Calu3 (cell line): ENCODE measurements around the gene PIAS1. TPM values are rescaled to one million over a fixed set of nuclear protein-coding genes. Genes with fewer than 3 reads are reported as not detected.

ENCODE experiments used
- BruUV-seq: library from RNA; stranded (reverse); fragments of 400-500 nt; replicated peaks from 2 replicates; lab custom pipeline; 2021; lab: Mats Ljungman, UMichigan
- CTCF ChIA-PET: fragments of 300-600 bp; sonication (Branson Sonifier 250); formaldehyde crosslinking; loops from one replicate; lab custom pipeline; 2022; ENCODE audit warnings: antibody characterized with exemption; lab: Charles Lee
- DNase-seq: peaks from one replicate; pipeline ENCODE4 v3.0.0; 2022
- H3K27ac Mint-ChIP-seq: one replicate; pipeline ENCODE4 v1.8.0; 2022; ENCODE audit warnings: mixed read lengths; ENCODE audit not compliant: unreplicated experiment
- H3K27me3 Mint-ChIP-seq: one replicate; pipeline ENCODE4 v1.8.0; 2022; ENCODE audit warnings: mixed read lengths; ENCODE audit not compliant: unreplicated experiment
- H3K36me3 Mint-ChIP-seq: one replicate; pipeline ENCODE4 v1.8.0; 2022; ENCODE audit warnings: mild to moderate bottlenecking, moderate library complexity, mixed read lengths; ENCODE audit not compliant: insufficient read depth, unreplicated experiment
- H3K4me1 Mint-ChIP-seq: one replicate; pipeline ENCODE4 v1.8.0; 2022; ENCODE audit warnings: mild to moderate bottlenecking, low read depth, mixed read lengths; ENCODE audit not compliant: unreplicated experiment
- H3K4me3 Mint-ChIP-seq: one replicate; pipeline ENCODE4 v1.8.0; 2022; ENCODE audit warnings: mild to moderate bottlenecking, low read depth, moderate library complexity, mixed read lengths; ENCODE audit not compliant: unreplicated experiment
- H3K9me3 Mint-ChIP-seq: one replicate; pipeline ENCODE4 v1.8.0; 2022; ENCODE audit warnings: low read depth, mixed read lengths; ENCODE audit not compliant: unreplicated experiment
- intact Hi-C: fragments of 100-400 bp; cut with micrococcal nuclease; formaldehyde crosslinking; loops from one replicate; pipeline ENCODE4 v1.10.0; 2022; ENCODE audit not compliant: unreplicated experiment
- total RNA-seq: library from RNA; stranded (reverse); gene quantifications from 2 replicates; pipeline ENCODE4 v1.2.3, GENCODE V29; 2022
- TF ChIP-seq, protein P1 (sequence below): fragments of 200-600 bp; IDR thresholded peaks from one replicate; pipeline ENCODE4 v1.8.0; 2022; ENCODE audit warnings: antibody characterized with exemption; ENCODE audit not compliant: unreplicated experiment

PIAS1 gene
- total RNA-seq, 1 experiment from 2014 or later: 51.7 TPM

DNA sequence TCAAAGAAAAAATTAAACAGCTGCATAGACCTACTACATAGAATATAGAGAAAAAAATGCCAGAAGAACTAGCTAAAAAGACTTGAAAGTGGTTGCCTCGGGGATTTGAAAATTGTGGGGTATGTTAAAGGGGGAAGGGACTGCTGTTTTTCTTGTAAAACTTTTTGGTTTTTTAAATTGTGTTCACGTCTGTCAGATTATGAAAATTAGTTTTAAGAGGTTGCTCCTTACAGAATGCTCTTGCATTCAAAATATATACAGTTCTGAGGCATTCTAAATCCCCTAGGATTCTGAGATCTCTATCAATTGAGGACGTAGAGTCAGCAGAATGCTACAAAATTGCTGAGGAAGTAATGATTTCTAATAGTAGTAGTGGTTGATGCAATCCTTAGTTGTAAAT is 28.6 kb downstream of the PIAS1 start:
- CTCF ChIA-PET: interaction anchor here (0.8 kb wide), 1 partner anchor 44 kb away, joined by 4 read pairs; no protein-coding TSS in a partner anchor
- DNase-seq: no peak
- H3K27ac Mint-ChIP-seq: no peak overlapping the region
- H3K9me3 Mint-ChIP-seq: no peaks in the 10 kb centered on the region
- no peak overlapping the region for H3K4me3 Mint-ChIP-seq
- intact Hi-C loops: no loop called here
- H3K27me3 Mint-ChIP-seq: no peaks in the 10 kb centered on the region
- peaks cover 29% of the 10 kb centered on the region for H3K4me1 Mint-ChIP-seq
- BruUV-seq: no TSS peak
- TF ChIP-seq, protein P1, sequence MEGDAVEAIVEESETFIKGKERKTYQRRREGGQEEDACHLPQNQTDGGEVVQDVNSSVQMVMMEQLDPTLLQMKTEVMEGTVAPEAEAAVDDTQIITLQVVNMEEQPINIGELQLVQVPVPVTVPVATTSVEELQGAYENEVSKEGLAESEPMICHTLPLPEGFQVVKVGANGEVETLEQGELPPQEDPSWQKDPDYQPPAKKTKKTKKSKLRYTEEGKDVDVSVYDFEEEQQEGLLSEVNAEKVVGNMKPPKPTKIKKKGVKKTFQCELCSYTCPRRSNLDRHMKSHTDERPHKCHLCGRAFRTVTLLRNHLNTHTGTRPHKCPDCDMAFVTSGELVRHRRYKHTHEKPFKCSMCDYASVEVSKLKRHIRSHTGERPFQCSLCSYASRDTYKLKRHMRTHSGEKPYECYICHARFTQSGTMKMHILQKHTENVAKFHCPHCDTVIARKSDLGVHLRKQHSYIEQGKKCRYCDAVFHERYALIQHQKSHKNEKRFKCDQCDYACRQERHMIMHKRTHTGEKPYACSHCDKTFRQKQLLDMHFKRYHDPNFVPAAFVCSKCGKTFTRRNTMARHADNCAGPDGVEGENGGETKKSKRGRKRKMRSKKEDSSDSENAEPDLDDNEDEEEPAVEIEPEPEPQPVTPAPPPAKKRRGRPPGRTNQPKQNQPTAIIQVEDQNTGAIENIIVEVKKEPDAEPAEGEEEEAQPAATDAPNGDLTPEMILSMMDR: no peak
- no peaks in the 10 kb centered on the region for H3K36me3 Mint-ChIP-seq

DNA sequence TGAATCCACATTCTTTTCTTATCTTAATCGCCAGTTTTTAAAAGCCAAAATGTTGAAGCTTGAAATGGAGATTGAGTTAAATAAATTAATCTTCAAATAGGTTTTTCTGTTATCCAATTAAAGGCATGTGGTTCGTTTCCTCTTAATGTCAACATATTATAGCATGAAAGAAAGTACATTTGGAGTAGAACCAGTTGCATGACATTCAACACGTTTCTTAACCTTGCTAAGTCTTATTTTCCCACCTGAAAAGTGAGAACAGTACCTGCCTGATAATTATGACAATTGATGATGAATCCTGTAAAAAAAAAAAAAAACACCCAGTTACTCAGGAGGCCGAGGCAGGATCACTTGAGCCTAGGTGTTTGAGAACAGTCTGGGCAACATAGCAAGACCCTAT is 29.3 kb downstream of the PIAS1 start:
- Mint-ChIP-seq H3K27me3 (no peaks in the 10 kb centered on the region), H3K4me1 (peaks cover 29% of the 10 kb centered on the region), H3K4me3 (no peak overlapping the region), H3K27ac (no peak overlapping the region), H3K9me3 (no peaks in the 10 kb centered on the region), H3K36me3 (no peaks in the 10 kb centered on the region)
- BruUV-seq: no TSS peak
- DNase-seq: no peak
- intact Hi-C loops: no loop called here
- TF ChIP-seq, protein P1: no peak
- CTCF ChIA-PET: no interaction called here

DNA sequence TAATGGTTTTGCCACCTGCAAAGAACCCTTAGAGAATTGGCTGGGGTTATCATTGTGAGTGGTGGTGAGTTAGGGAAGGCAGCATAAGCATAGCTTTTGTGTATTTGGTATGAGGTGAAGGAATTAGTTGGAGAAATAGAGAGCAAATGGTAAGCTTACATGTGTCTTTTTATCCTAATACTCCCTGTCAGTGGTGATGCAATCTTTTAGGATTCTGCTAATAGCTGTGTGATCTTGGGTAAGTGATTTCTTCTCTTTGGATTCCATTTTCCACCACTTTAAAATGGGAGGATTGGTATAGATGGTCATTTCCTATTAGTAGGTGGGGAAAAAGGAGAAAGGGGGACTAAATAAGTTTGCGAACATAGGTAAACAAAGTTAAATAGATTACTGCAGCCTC is 30.9 kb downstream of the PIAS1 start:
- intact Hi-C loops: no loop called here
- Mint-ChIP-seq H3K27me3 (no peaks in the 10 kb centered on the region), H3K36me3 (peaks cover 2% of the 10 kb centered on the region), H3K27ac (no peak overlapping the region), H3K4me3 (no peak overlapping the region), H3K9me3 (no peaks in the 10 kb centered on the region), H3K4me1 (peaks cover 26% of the 10 kb centered on the region)
- TF ChIP-seq, protein P1: no peak
- DNase-seq: no peak
- no TSS peak for BruUV-seq
- CTCF ChIA-PET: interaction anchor here (1.1 kb wide), 1 partner anchor 10 kb away, joined by 7 read pairs; no protein-coding TSS in a partner anchor

DNA sequence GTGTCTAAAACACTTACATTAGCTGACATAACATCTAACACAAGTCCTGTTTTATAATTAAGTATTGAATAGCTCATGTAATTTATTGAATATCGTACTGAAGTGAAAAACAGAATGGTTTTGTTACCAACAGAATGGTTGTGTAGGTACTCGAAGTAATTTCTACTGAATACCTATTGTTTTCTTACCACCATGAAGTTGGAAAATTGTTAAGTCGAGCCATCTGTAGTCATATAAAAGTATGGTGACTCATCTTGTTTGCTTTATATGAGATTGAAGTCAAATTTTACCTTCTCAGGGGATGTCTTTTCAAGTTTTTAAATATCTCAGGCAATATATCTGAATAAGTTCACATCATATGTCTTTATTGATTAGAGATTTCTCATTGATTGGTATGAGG is 37.6 kb downstream of the PIAS1 start:
- CTCF ChIA-PET: no interaction called here
- no TSS peak for BruUV-seq
- Mint-ChIP-seq H3K27me3 (no peaks in the 10 kb centered on the region), H3K36me3 (peaks cover 24% of the 10 kb centered on the region), H3K27ac (no peak overlapping the region), H3K4me3 (no peak overlapping the region), H3K9me3 (peaks cover 2% of the 10 kb centered on the region), H3K4me1 (no peaks in the 10 kb centered on the region)
- TF ChIP-seq, protein P1: no peak
- intact Hi-C loops: no loop called here
- DNase-seq: no peak
